ENCODE data around the gene KCNQ2. TPM values are rescaled to one million over a fixed set of nuclear protein-coding genes. Genes with fewer than 3 reads are reported as not detected.

KCNQ2 gene
- total RNA-seq, 2 donors from 2014 or later, result 0.46 to 35.6 TPM

- intact Hi-C loops (cut with DNase I), result no loop called here
- no peaks in the 10 kb centered on the region for H3K36me3 ChIP-seq
- 89% methylated on average over 8 of the region's 8 CpGs for WGBS
- no peak overlapping the region for H3K27ac ChIP-seq
- DNase-seq (ENCODE audit: low spot score), result no peak
- TF ChIP-seq POLR2A (IDR thresholded peaks at IDR 0.05) (no peak), CTCF (IDR thresholded peaks at IDR 0.05) (no peak), POLR2AphosphoS5 (IDR thresholded peaks at IDR 0.05) (no peak)
- no peaks in the 10 kb centered on the region for H3K9me3 ChIP-seq
- H3K4me3 ChIP-seq, result no peak overlapping the region
- no peaks in the 10 kb centered on the region for H3K4me1 ChIP-seq (replicated peaks)
- no peaks in the 10 kb centered on the region for H3K27me3 ChIP-seq (replicated peaks; ENCODE audit: insufficient read depth)
These were observed 32.8 kb upstream of the KCNQ2 start for GRCh38 chr20:63505281-63505680.

DNA sequence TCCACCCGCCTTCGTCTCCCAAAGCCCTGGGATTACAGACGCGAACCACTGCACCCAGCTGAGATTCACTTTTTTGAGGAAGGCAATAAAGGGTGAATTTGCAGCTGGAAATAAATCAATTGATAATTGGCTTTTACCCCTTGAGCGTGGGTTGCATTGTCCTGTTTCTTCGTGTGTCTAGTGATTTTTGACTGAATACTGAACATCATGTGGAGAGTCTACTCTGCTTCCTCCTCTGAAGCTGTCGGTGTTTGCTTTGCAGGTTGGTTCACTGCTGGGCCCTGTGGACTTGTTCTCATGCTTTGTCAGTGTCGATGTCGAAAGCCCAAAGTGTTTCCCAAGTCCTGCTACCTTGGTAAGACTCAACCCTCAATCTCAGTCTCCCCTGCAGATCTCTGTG lies 32.2 kb upstream of the KCNQ2 start:
- H3K4me3 ChIP-seq, result no peak overlapping the region
- H3K4me1 ChIP-seq (replicated peaks), result no peaks in the 10 kb centered on the region
- no peaks in the 10 kb centered on the region for H3K9me3 ChIP-seq
- H3K27ac ChIP-seq, result no peak overlapping the region
- intact Hi-C loops (cut with DNase I), result no loop called here
- 88% methylated on average over 9 of the region's 9 CpGs for WGBS
- TF ChIP-seq CTCF (IDR thresholded peaks at IDR 0.05), result no peak
- no peak for TF ChIP-seq POLR2A (IDR thresholded peaks at IDR 0.05)
- TF ChIP-seq POLR2AphosphoS5 (IDR thresholded peaks at IDR 0.05), result no peak
- H3K36me3 ChIP-seq, result no peaks in the 10 kb centered on the region
- H3K27me3 ChIP-seq (replicated peaks; ENCODE audit: insufficient read depth), result no peaks in the 10 kb centered on the region
- no peak for DNase-seq (ENCODE audit: low spot score)

DNA sequence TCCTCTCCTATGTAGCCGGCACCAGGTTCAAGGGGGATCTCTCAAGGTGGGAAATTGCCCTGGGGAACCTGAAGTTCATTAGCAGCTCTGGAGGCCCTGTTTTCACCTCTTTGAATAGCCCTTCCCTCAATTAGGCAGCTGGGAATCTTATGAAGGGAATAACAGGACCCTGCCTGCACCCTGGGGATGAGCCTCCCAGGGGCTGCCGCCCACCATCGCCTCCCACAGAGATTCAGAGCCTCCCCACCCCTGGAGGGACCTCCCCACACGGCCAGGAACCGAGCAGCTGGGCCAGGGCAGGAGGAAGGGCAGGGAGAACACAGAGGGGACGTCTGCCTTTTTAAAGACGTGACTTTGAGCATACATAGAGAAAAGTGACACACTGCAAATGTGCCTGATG lies 31.1 kb upstream of the KCNQ2 start:
- Histone ChIP-seq H3K9me3 (no peaks in the 10 kb centered on the region), H3K27ac (no peak overlapping the region), H3K4me1 (replicated peaks) (no peaks in the 10 kb centered on the region), H3K36me3 (no peaks in the 10 kb centered on the region), H3K4me3 (no peak overlapping the region), H3K27me3 (replicated peaks; ENCODE audit: insufficient read depth) (no peaks in the 10 kb centered on the region)
- DNase-seq (ENCODE audit: low spot score), result no peak
- WGBS, result 27% methylated on average over 7 of the region's 7 CpGs
- intact Hi-C loops (cut with DNase I), result no loop called here
- TF ChIP-seq POLR2A (IDR thresholded peaks at IDR 0.05) (no peak), POLR2AphosphoS5 (IDR thresholded peaks at IDR 0.05) (no peak), CTCF (IDR thresholded peaks at IDR 0.05) (no peak)

DNA sequence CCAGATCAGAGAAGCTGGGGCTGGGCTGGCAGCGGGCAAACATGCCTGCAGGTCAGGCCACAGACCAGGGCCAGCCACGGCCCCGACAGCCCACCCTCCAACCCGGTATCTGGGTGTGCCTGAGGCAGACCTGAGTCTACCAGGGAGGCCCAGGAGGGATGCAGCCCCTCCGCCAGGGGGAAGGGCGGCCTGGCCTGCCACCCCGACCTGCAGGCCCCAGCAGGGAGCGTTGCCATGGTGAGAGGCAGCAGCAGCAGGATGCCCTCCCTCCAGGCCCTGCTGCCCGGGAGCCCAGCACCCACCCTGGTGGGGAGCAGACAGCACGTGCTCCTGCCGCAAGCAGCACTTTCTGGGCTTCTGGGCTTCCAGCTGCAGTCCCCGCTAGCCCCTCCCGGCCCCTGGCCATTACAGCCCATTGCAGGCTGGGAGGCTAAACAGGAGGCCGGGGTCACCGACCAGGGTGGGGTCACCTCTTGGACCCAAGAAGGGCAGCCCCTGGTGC lies 30.3 kb upstream of the KCNQ2 start:
- TF ChIP-seq POLR2AphosphoS5 (IDR thresholded peaks at IDR 0.05) (no peak), CTCF (IDR thresholded peaks at IDR 0.05) (no peak), POLR2A (IDR thresholded peaks at IDR 0.05) (no peak)
- Histone ChIP-seq H3K27me3 (replicated peaks; ENCODE audit: insufficient read depth) (no peaks in the 10 kb centered on the region), H3K4me3 (no peak overlapping the region), H3K9me3 (no peaks in the 10 kb centered on the region), H3K27ac (no peak overlapping the region), H3K4me1 (replicated peaks) (no peaks in the 10 kb centered on the region), H3K36me3 (no peaks in the 10 kb centered on the region)
- no peak for DNase-seq (ENCODE audit: low spot score)
- WGBS, result 45% methylated on average over 12 of the region's 15 CpGs
- intact Hi-C loops (cut with DNase I), result no loop called here

- Histone ChIP-seq H3K4me1 (replicated peaks) (no peaks in the 10 kb centered on the region), H3K9me3 (no peaks in the 10 kb centered on the region), H3K36me3 (no peaks in the 10 kb centered on the region), H3K27me3 (replicated peaks; ENCODE audit: insufficient read depth) (no peaks in the 10 kb centered on the region), H3K27ac (no peak overlapping the region), H3K4me3 (no peak overlapping the region)
- WGBS, result 25% methylated on average over 20 of the region's 26 CpGs
- TF ChIP-seq CTCF (IDR thresholded peaks at IDR 0.05), result no peak
- no peak for TF ChIP-seq POLR2AphosphoS5 (IDR thresholded peaks at IDR 0.05)
- no peak for TF ChIP-seq POLR2A (IDR thresholded peaks at IDR 0.05)
- intact Hi-C loops (cut with DNase I), result no loop called here
- no peak for DNase-seq (ENCODE audit: low spot score)
These were observed 29.6 kb upstream of the KCNQ2 start for GRCh38 chr20:63501818-63502670.

Data from prostate gland (tissue), 2 donors.